IMR-90 (cell line): ENCODE results near the gene LGI2. TPM values are rescaled to one million over a fixed set of nuclear protein-coding genes. Genes with fewer than 3 reads are reported as not detected.

Experiments
- ATAC-seq: fragments of 200-7000 bp; cut with Tn5 transposase; 2 replicates; pipeline ENCODE4 v1.9.1; 2020; ENCODE audit warnings: low read depth, mild to moderate bottlenecking, moderate library complexity
- BruUV-seq: library from RNA; stranded (reverse); fragments of 400-500 nt; replicated peaks from 2 replicates; lab custom pipeline; 2021; lab: Mats Ljungman, UMichigan
- CTCF ChIA-PET: fragments of 300-600 bp; formaldehyde crosslinking; extraction: SDS; loops from one replicate; lab custom pipeline; 2021; ENCODE audit warnings: antibody characterized with exemption; lab: Yijun Ruan, JAX
- POLR2A ChIA-PET: fragments of 300-600 bp; sonication (Branson Sonifier 250); formaldehyde crosslinking; loops from one replicate; lab custom pipeline; 2022; ENCODE audit warnings: antibody characterized with exemption; ENCODE audit not compliant: unreplicated experiment; lab: Charles Lee
- DNase-seq: peaks from one replicate; pipeline ENCODE4 v3.0.0; 2013
- H2AFZ ChIP-seq: replicated peaks from 2 replicates; pipeline ENCODE3; 2013; ENCODE audit warnings: low read length, mild to moderate bottlenecking; ENCODE audit not compliant: poor library complexity
- H2AK5ac ChIP-seq: 2 replicates; pipeline ENCODE4 v1.6.1; 2013; ENCODE audit warnings: low read depth, low read length, inconsistent platforms
- H2AK9ac ChIP-seq: replicated peaks from 2 replicates; pipeline ENCODE3; 2013; ENCODE audit warnings: mild to moderate bottlenecking, low read depth, low read length, moderate library complexity; ENCODE audit not compliant: poor library complexity
- H2BK120ac ChIP-seq: 2 replicates; pipeline ENCODE4 v1.6.1; 2013; ENCODE audit warnings: low read depth, low read length, inconsistent platforms
- H2BK15ac ChIP-seq: 3 replicates; pipeline ENCODE4 v1.6.1; 2013; ENCODE audit warnings: low read depth, low read length, inconsistent platforms
- H2BK20ac ChIP-seq: 2 replicates; pipeline ENCODE4 v1.6.1; 2013; ENCODE audit warnings: low read depth, mild to moderate bottlenecking, inconsistent platforms, low read length, moderate library complexity
- H2BK5ac ChIP-seq: 2 replicates; pipeline ENCODE4 v1.6.1; 2013; ENCODE audit warnings: mild to moderate bottlenecking, low read depth, low read length, inconsistent platforms; ENCODE audit not compliant: poor library complexity, severe bottlenecking
- H3K14ac ChIP-seq: replicated peaks from 2 replicates; pipeline ENCODE4 v1.6.1; 2013; ENCODE audit warnings: low read depth, low read length, inconsistent platforms
- H3K18ac ChIP-seq: 2 replicates; pipeline ENCODE4 v1.6.1; 2013; ENCODE audit warnings: low read depth, low read length, control low read depth
- H3K23ac ChIP-seq: 2 replicates; pipeline ENCODE4 v1.6.1; 2013; ENCODE audit warnings: low read depth, low read length, inconsistent platforms
- H3K27ac ChIP-seq: 2 replicates; pipeline ENCODE4 v1.5.1; 2013; ENCODE audit warnings: mild to moderate bottlenecking, control low read depth, low read length; ENCODE audit not compliant: insufficient read depth
- H3K27me3 ChIP-seq: 2 replicates; pipeline ENCODE4 v1.6.1; 2013; ENCODE audit warnings: low read length; ENCODE audit not compliant: control insufficient read depth, insufficient read depth
- H3K36me3 ChIP-seq: 2 replicates; pipeline ENCODE4 v1.6.1; 2013; ENCODE audit warnings: low read length, mixed read lengths; ENCODE audit not compliant: control insufficient read depth, insufficient read depth
- H3K4ac ChIP-seq: 2 replicates; pipeline ENCODE4 v1.6.1; 2013; ENCODE audit warnings: low read depth, low read length, inconsistent platforms
- H3K4me1 ChIP-seq: 2 replicates; pipeline ENCODE4 v1.6.1; 2013; ENCODE audit warnings: low read length, mixed read lengths; ENCODE audit not compliant: control insufficient read depth, insufficient read depth
- H3K4me2 ChIP-seq: 2 replicates; pipeline ENCODE4 v1.6.1; 2013; ENCODE audit warnings: low read depth, mild to moderate bottlenecking, control low read depth, low read length, moderate library complexity
- H3K4me3 ChIP-seq: 2 replicates; pipeline ENCODE4 v1.5.1; 2013; ENCODE audit warnings: low read depth, mild to moderate bottlenecking, control low read depth, low read length, moderate library complexity; ENCODE audit not compliant: insufficient read depth
- H3K56ac ChIP-seq: 2 replicates; pipeline ENCODE4 v1.6.1; 2013; ENCODE audit warnings: low read length, inconsistent platforms; ENCODE audit not compliant: insufficient read depth; ENCODE audit errors: extremely low read depth
- H3K79me1 ChIP-seq, 2 experiments: 2 replicates each; pipeline ENCODE4 v1.6.1; 2013; ENCODE audit warnings: low read length in 2 of 2, inconsistent platforms in 1 of 2, low read depth in 1 of 2
- H3K9ac ChIP-seq: 2 replicates; pipeline ENCODE4 v1.6.1; 2013; ENCODE audit warnings: low read depth, low read length, control low read depth
- H3K9me1 ChIP-seq: 2 replicates; pipeline ENCODE4 v1.6.1; 2013; ENCODE audit warnings: low read length, inconsistent platforms; ENCODE audit not compliant: insufficient read depth
- H3K9me3 ChIP-seq: 2 replicates; pipeline ENCODE4 v1.6.1; 2013; ENCODE audit warnings: low read length; ENCODE audit not compliant: control insufficient read depth, insufficient read depth
- H4K20me1 ChIP-seq: 2 replicates; pipeline ENCODE4 v1.6.1; 2013; ENCODE audit warnings: low read length, inconsistent platforms; ENCODE audit not compliant: insufficient read depth
- H4K5ac ChIP-seq: 2 replicates; pipeline ENCODE4 v1.6.1; 2013; ENCODE audit warnings: mild to moderate bottlenecking, low read depth, low read length, control low read depth
- H4K8ac ChIP-seq, 2 experiments: 2 replicates each; pipeline ENCODE4 v1.6.1; 2013; ENCODE audit warnings: low read depth in 2 of 2, low read length in 2 of 2, control low read depth in 1 of 2, inconsistent platforms in 1 of 2
- H4K91ac ChIP-seq: 2 replicates; pipeline ENCODE4 v1.6.1; 2013; ENCODE audit warnings: low read depth, low read length, inconsistent platforms; ENCODE audit not compliant: insufficient read depth
- BHLHE40 ChIP-seq: fragments of 150-350 bp; IDR thresholded peaks from 2 replicates; pipeline ENCODE4 v1.6.1; 2016; ENCODE audit warnings: mild to moderate bottlenecking, low read depth, low read length
- CEBPB ChIP-seq: IDR thresholded peaks from 2 replicates; pipeline ENCODE4 v1.6.1; 2012; ENCODE audit warnings: low read depth, low read length, improper control_type of control experiment
- CHD1 ChIP-seq: IDR thresholded peaks from 2 replicates; pipeline ENCODE4 v1.6.1; 2012; ENCODE audit warnings: low read depth, low read length, improper control_type of control experiment
- CTCF ChIP-seq: conservative IDR thresholded peaks from 2 replicates; pipeline ENCODE4 v1.5.1; 2012; ENCODE audit warnings: mild to moderate bottlenecking, low read depth, low read length, improper control_type of control experiment
- ELK1 ChIP-seq: fragments of 150-350 bp; IDR thresholded peaks from 2 replicates; pipeline ENCODE4 v1.6.1; 2016; ENCODE audit warnings: low read depth, mild to moderate bottlenecking, low read length, moderate library complexity, borderline replicate concordance
- FOS ChIP-seq: fragments of 150-350 bp; IDR thresholded peaks from 2 replicates; pipeline ENCODE4 v1.6.1; 2016; ENCODE audit warnings: low read depth, low read length
- MAFK ChIP-seq: IDR thresholded peaks from 2 replicates; pipeline ENCODE4 v1.6.1; 2012; ENCODE audit warnings: low read depth, low read length, improper control_type of control experiment
- MAZ ChIP-seq: IDR thresholded peaks from 2 replicates; pipeline ENCODE4 v1.6.1; 2012; ENCODE audit warnings: low read depth, mild to moderate bottlenecking, low read length, improper control_type of control experiment, moderate library complexity, borderline replicate concordance
- MXI1 ChIP-seq: IDR thresholded peaks from 2 replicates; pipeline ENCODE4 v1.6.1; 2012; ENCODE audit warnings: low read depth, mild to moderate bottlenecking, low read length, moderate library complexity, borderline replicate concordance
- NFE2L2 ChIP-seq: fragments of 150-350 bp; IDR thresholded peaks from 2 replicates; pipeline ENCODE4 v1.6.1; 2016; ENCODE audit warnings: low read depth, mild to moderate bottlenecking, low read length
- POLR2A ChIP-seq: IDR thresholded peaks from 2 replicates; pipeline ENCODE4 v1.6.1; 2012; ENCODE audit warnings: mild to moderate bottlenecking, low read depth, low read length
- RAD21 ChIP-seq: IDR thresholded peaks from 2 replicates; pipeline ENCODE4 v1.6.1; 2012; ENCODE audit warnings: low read length, improper control_type of control experiment
- RCOR1 ChIP-seq: IDR thresholded peaks from 2 replicates; pipeline ENCODE4 v1.6.1; 2012; ENCODE audit warnings: mild to moderate bottlenecking, low read length, improper control_type of control experiment; ENCODE audit not compliant: insufficient replicate concordance
- RFX5 ChIP-seq: IDR thresholded peaks from 2 replicates; pipeline ENCODE4 v1.8.0; 2012; ENCODE audit warnings: low read depth, mild to moderate bottlenecking, low read length, moderate library complexity
- SMC3 ChIP-seq: fragments of 150-350 bp; IDR thresholded peaks from 2 replicates; pipeline ENCODE4 v1.6.1; 2016; ENCODE audit warnings: low read depth, mild to moderate bottlenecking, antibody characterized with exemption, low read length, moderate library complexity
- USF2 ChIP-seq: fragments of 150-350 bp; IDR thresholded peaks from 2 replicates; pipeline ENCODE4 v1.6.1; 2017; ENCODE audit warnings: mild to moderate bottlenecking, antibody characterized with exemption, low read length, low read depth
- WGBS, 2 experiments: methylation state at CpG; one replicate each; pipeline versions ENCODE4 v1.1.5 to v1.1.7; 2013; ENCODE audit warnings: missing lambda C conversion rate in 2 of 2; ENCODE audit not compliant: insufficient read length in 1 of 2; ENCODE audit errors: extremely low coverage in 2 of 2; 5-methylcytosine and 5-hydroxymethylcytosine counted together
- dilution Hi-C: fragments of 300-500 bp; cut with HindIII; formaldehyde crosslinking; loops from one replicate; pipeline ENCODE4 v1.14.3; 2018; ENCODE audit warnings: low sequenced_read_pairs; ENCODE audit not compliant: unreplicated experiment
- in situ Hi-C: fragments of 300-500 bp; cut with MboI; formaldehyde crosslinking; loops from 3 replicates; pipeline ENCODE4 v1.14.3; 2019; ENCODE audit warnings: low sequenced_read_pairs, inconsistent platforms, mixed read lengths
- intact Hi-C: fragments of 100-400 bp; cut with micrococcal nuclease; formaldehyde crosslinking; loops from 2 replicates; pipeline ENCODE4 v1.10.0; 2022
- polyA plus RNA-seq, 3 experiments: library from polyadenylated mRNA; depleted of rRNA; stranded (reverse); fragments of >200 nt; gene quantifications; 2 replicates each; pipeline ENCODE4 v1.2.3, GENCODE V29; 2012; ENCODE audit warnings: low replicate concordance in 1 of 3
- total RNA-seq: library from RNA; depleted of rRNA; stranded (reverse); fragments of >200 nt; gene quantifications from 2 replicates; pipeline ENCODE4 v1.2.3, GENCODE V29; 2012

The LGI2 gene
- total and polyA plus RNA-seq, 2 of the 4 experiments (the other 2 are of a cell fraction) = not detected

GRCh38 chr4:25031077-25031621 lies 403 bp upstream of the LGI2 start:
- TF ChIP-seq FOS (no peak), RAD21 (no peak), CHD1 (no peak), ELK1 (no peak), RFX5 (no peak), CTCF (no peak), MAZ (no peak), MAFK (no peak), MXI1 (no peak), POLR2A (no peak), RCOR1 (no peak), SMC3 (no peak), CEBPB (no peak), USF2 (no peak), NFE2L2 (no peak), BHLHE40 (no peak)
- H2AK5ac ChIP-seq = no peak overlapping the region
- 0% methylated on average over 5 of the region's 26 CpGs; no CpG with 5 or more reads in 1 of the 2 experiments for WGBS, 2 experiments
- no peak overlapping the region for H3K27ac ChIP-seq
- H3K4me2 ChIP-seq = peak overlapping the region; percentile 55
- no peak overlapping the region for H3K23ac ChIP-seq
- H4K20me1 ChIP-seq = no peaks in the 10 kb centered on the region
- no peak overlapping the region for H2AK9ac ChIP-seq
- H2BK15ac ChIP-seq = no peak overlapping the region
- H2AFZ ChIP-seq = peak overlapping the region; percentile 9
- intact Hi-C loops (no loop called here), dilution Hi-C loops (no loop called here), in situ Hi-C loops (no loop called here)
- no peak overlapping the region for H2BK20ac ChIP-seq
- H4K8ac ChIP-seq = no peak overlapping the region
- H2BK120ac ChIP-seq = no peak overlapping the region
- H3K18ac ChIP-seq = no peak overlapping the region
- no peak overlapping the region for H4K91ac ChIP-seq
- H3K36me3 ChIP-seq = no peaks in the 10 kb centered on the region
- H2BK5ac ChIP-seq = no peak overlapping the region
- DNase-seq = no peak
- no TSS peak for BruUV-seq
- no peaks in the 10 kb centered on the region for H3K4me1 ChIP-seq
- H3K9me3 ChIP-seq = no peaks in the 10 kb centered on the region; the same call in 1 of the 2 replicates
- H3K79me1 ChIP-seq = no peaks in the 10 kb centered on the region
- ATAC-seq = peak; percentile 49
- no peak overlapping the region for H3K14ac ChIP-seq
- H3K56ac ChIP-seq = no peak overlapping the region
- H3K9ac ChIP-seq = no peak overlapping the region
- peak overlapping the region; percentile 13; the same call in 1 of the 2 replicates for H3K4me3 ChIP-seq
- ChIA-PET CTCF (interaction anchor here (1.1 kb wide), 1 partner anchor 51 kb away, joined by 3 read pairs; no protein-coding TSS in a partner anchor), POLR2A (no interaction called here)
- H3K9me1 ChIP-seq = no peaks in the 10 kb centered on the region
- peaks cover 57% of the 10 kb centered on the region for H3K27me3 ChIP-seq
- no peak overlapping the region for H4K5ac ChIP-seq
- no peak overlapping the region for H3K4ac ChIP-seq
